ENCODE data around the gene NLRP4. TPM values are rescaled to one million over a fixed set of nuclear protein-coding genes. Genes with fewer than 3 reads are reported as not detected.

NLRP4 gene, protein sequence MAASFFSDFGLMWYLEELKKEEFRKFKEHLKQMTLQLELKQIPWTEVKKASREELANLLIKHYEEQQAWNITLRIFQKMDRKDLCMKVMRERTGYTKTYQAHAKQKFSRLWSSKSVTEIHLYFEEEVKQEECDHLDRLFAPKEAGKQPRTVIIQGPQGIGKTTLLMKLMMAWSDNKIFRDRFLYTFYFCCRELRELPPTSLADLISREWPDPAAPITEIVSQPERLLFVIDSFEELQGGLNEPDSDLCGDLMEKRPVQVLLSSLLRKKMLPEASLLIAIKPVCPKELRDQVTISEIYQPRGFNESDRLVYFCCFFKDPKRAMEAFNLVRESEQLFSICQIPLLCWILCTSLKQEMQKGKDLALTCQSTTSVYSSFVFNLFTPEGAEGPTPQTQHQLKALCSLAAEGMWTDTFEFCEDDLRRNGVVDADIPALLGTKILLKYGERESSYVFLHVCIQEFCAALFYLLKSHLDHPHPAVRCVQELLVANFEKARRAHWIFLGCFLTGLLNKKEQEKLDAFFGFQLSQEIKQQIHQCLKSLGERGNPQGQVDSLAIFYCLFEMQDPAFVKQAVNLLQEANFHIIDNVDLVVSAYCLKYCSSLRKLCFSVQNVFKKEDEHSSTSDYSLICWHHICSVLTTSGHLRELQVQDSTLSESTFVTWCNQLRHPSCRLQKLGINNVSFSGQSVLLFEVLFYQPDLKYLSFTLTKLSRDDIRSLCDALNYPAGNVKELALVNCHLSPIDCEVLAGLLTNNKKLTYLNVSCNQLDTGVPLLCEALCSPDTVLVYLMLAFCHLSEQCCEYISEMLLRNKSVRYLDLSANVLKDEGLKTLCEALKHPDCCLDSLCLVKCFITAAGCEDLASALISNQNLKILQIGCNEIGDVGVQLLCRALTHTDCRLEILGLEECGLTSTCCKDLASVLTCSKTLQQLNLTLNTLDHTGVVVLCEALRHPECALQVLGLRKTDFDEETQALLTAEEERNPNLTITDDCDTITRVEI
- not detected in 5 replicates for total RNA-seq (2022; extraction: Qiagen RNA extraction; ENCODE audit: low read depth)

DNA sequence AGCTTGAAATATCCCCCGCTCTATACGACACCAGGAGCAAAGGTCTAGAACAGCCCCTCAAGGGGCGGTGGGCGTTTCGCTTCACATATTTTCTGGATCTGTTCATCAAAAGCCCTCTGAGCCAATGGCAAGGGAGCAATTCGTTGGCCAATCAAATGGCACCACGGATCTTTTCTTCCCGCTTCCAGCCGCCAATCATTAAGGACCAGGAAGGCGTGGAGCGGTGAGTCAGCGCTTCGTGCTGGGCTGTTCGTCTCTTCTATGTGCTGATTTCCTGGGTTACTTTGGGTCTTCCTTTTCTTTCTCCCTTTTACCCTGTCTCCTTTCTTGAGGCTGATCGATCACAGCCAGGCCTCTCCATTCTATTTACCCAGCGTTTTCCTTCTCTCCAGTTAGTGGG, at the start of gene NLRP4:
Gene NLRP4 (plus strand): TSS at position 201 of the 400 bp plus-strand sequence. CDS start 15,541 bp downstream, outside the sequence.

DNA sequence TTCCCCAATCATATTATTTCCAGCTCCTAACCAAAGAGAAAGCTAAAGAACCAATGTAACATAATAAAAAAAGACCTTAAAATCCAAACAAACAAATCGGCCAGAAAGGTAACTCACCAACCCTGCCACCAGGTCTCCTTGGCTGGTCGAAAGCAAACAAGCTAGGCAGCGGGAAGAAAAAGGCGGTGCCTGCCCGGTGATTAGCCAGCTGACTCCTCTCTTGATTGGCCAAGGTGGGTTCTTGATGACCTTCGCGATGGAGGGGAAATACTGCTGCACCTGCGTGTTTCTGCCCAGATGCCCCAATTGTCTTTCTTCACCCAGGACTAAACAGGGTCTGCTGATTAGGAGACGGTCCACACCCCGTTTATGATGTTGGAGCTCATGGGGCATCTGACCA, 4.5 kb upstream of the NLRP4 start, which contains the start of gene NLRP11:
Gene NLRP11 (minus strand): TSS at position 154 of the 400 bp plus-strand sequence. CDS start 13,825 bp downstream, outside the sequence.

Other genes with a start within 250 kb of the NLRP4 start
- gene FIZ1, start 237.0 kb upstream of the NLRP4 start, total RNA-seq (2022; extraction: Qiagen RNA extraction; ENCODE audit: low read depth): 22.2 to 26.3 TPM (median 25.2 TPM) in 5 replicates
- 12.1 to 19.8 TPM (median 17.6 TPM) in 5 replicates for gene ZNF524, start 236.3 kb upstream of the NLRP4 start, total RNA-seq (2022; extraction: Qiagen RNA extraction; ENCODE audit: low read depth)
- 7.2 to 14.6 TPM (median 13.0 TPM) in 5 replicates for gene ZNF865, start 230.9 kb upstream of the NLRP4 start, total RNA-seq (2022; extraction: Qiagen RNA extraction; ENCODE audit: low read depth)
- 4.6 to 7.3 TPM (median 6.2 TPM) in 5 replicates for gene ZNF784, start 212.0 kb upstream of the NLRP4 start, total RNA-seq (2022; extraction: Qiagen RNA extraction; ENCODE audit: low read depth)
- 27.7 to 54.4 TPM (median 43.3 TPM) in 5 replicates for gene ZNF580, start 195.5 kb upstream of the NLRP4 start, total RNA-seq (2022; extraction: Qiagen RNA extraction; ENCODE audit: low read depth)
- 41.4 to 47.7 TPM (median 45.7 TPM) in 5 replicates for gene ZNF581, start 192.9 kb upstream of the NLRP4 start, total RNA-seq (2022; extraction: Qiagen RNA extraction; ENCODE audit: low read depth)
- 12.4 to 17.8 TPM (median 15.3 TPM) in 5 replicates for gene CCDC106, start 188.3 kb upstream of the NLRP4 start, total RNA-seq (2022; extraction: Qiagen RNA extraction; ENCODE audit: low read depth)
- gene U2AF2, start 181.5 kb upstream of the NLRP4 start, total RNA-seq (2022; extraction: Qiagen RNA extraction; ENCODE audit: low read depth): 262 to 319 TPM (median 307 TPM) in 5 replicates
- gene EPN1, start 161.3 kb upstream of the NLRP4 start, total RNA-seq (2022; extraction: Qiagen RNA extraction; ENCODE audit: low read depth): 135 to 217 TPM (median 182 TPM) in 5 replicates
- not detected in 5 replicates for gene NLRP9, start 98.1 kb upstream of the NLRP4 start, total RNA-seq (2022; extraction: Qiagen RNA extraction; ENCODE audit: low read depth)
- 0.13 to 0.63 TPM (median 0.53 TPM) in 5 replicates for gene RFPL4A, start 77.4 kb upstream of the NLRP4 start, total RNA-seq (2022; extraction: Qiagen RNA extraction; ENCODE audit: low read depth)
- 0.12 to 0.34 TPM (median 0.12 TPM) in 3 of 5 replicates, not detected in the others for gene RFPL4AL1, start 67.4 kb upstream of the NLRP4 start, total RNA-seq (2022; extraction: Qiagen RNA extraction; ENCODE audit: low read depth)
- 0.02 TPM in 1 of 5 replicates, not detected in the others for gene NLRP11, start 4.5 kb upstream of the NLRP4 start, total RNA-seq (2022; extraction: Qiagen RNA extraction; ENCODE audit: low read depth)
- gene NLRP13, start 95.8 kb downstream of the NLRP4 start, total RNA-seq (2022; extraction: Qiagen RNA extraction; ENCODE audit: low read depth): not detected in 5 replicates
- gene NLRP8, start 111.3 kb downstream of the NLRP4 start, total RNA-seq (2022; extraction: Qiagen RNA extraction; ENCODE audit: low read depth): not detected in 5 replicates
- gene NLRP5, start 150.2 kb downstream of the NLRP4 start, total RNA-seq (2022; extraction: Qiagen RNA extraction; ENCODE audit: low read depth): not detected in 5 replicates